Measurements from ENCODE around the gene ZBTB45. TPM values are rescaled to one million over a fixed set of nuclear protein-coding genes. Genes with fewer than 3 reads are reported as not detected.

ZBTB45 gene
- total RNA-seq, 3 donors from 2014 or later (not counting 1 experiment from before 2014, with no cell fraction given), result 9.6 to 12.6 (median 9.8) TPM

DNA sequence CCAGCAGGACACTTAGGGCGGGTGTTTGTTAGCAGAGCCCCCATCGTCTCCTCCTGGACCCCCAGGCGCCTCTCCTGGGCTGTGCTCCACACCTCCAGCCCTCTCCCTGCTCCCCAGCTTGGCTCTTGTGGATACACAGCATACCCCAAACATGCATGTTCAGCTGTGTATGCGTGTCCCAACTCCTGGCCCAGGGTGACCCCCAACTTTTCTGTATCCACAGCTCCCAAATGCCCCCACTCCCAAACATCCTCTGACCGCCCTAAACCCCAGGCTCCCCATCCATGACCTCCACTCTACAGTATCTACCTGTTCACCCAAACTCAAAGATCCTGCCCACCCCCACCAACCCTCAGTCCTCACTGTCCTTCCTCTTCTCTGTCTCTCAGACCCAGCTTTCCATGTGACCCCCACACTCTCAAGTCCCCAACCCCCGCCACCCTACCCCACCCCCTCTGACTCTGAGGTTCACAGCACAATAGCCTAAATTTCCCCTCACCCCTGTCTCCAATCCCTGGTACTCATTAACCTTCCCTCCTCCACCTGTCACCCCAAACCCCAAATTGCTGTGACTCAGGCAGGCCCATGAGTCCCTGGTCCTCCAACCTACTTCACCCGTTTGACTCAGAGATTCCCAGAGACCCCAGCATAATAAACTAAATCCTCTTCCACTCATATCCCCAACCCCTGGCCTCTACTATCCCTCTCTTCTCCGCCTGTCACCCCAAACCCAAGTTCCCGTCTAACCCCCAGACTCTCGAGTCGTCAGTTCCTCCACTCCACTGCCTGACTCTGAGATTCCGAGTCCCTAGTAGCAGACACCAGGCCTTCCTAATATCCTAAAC lies 37.8 kb upstream of the ZBTB45 start:
- TF ChIP-seq, protein P1, sequence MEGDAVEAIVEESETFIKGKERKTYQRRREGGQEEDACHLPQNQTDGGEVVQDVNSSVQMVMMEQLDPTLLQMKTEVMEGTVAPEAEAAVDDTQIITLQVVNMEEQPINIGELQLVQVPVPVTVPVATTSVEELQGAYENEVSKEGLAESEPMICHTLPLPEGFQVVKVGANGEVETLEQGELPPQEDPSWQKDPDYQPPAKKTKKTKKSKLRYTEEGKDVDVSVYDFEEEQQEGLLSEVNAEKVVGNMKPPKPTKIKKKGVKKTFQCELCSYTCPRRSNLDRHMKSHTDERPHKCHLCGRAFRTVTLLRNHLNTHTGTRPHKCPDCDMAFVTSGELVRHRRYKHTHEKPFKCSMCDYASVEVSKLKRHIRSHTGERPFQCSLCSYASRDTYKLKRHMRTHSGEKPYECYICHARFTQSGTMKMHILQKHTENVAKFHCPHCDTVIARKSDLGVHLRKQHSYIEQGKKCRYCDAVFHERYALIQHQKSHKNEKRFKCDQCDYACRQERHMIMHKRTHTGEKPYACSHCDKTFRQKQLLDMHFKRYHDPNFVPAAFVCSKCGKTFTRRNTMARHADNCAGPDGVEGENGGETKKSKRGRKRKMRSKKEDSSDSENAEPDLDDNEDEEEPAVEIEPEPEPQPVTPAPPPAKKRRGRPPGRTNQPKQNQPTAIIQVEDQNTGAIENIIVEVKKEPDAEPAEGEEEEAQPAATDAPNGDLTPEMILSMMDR (IDR thresholded peaks at IDR 0.05), result no peak
- Mint-ChIP-seq H3K9me3 (no peaks in the 10 kb centered on the region), H3K27ac (peak overlapping the region; percentile 99), H3K4me1 (peaks cover 38 to 88% of the 10 kb centered on the region in 2 donors), H3K27me3 (ENCODE audit: low read depth in 2 of 2) (no peaks in the 10 kb centered on the region), H3K4me3 (peak overlapping the region; percentile 98), H3K36me3 (no peaks in the 10 kb centered on the region)
- peaks cover 71% of the 10 kb centered on the region for H3K4me1 ChIP-seq (ENCODE audit: control insufficient read depth, insufficient read depth, low read length)
- DNase-seq (no peak), ATAC-seq (no peak)
- no peaks in the 10 kb centered on the region for H3K27me3 ChIP-seq (ENCODE audit: control insufficient read depth, insufficient read depth, low read length)
- WGBS (ENCODE audit: insufficient coverage), result 37% methylated on average over 12 of the region's 12 CpGs
- peak overlapping the region; percentile 80 for H3K4me3 ChIP-seq (ENCODE audit: low read length)
- intact Hi-C loops (cut with micrococcal nuclease), result no loop called here
- H3K36me3 ChIP-seq (ENCODE audit: control insufficient read depth, insufficient read depth, low read length), result peaks cover 24% of the 10 kb centered on the region
- H3K27ac ChIP-seq (ENCODE audit: low read length), result peak overlapping the region; percentile 92
- no peaks in the 10 kb centered on the region for H3K9me3 ChIP-seq (ENCODE audit: control insufficient read depth, insufficient read depth, low read length)

DNA sequence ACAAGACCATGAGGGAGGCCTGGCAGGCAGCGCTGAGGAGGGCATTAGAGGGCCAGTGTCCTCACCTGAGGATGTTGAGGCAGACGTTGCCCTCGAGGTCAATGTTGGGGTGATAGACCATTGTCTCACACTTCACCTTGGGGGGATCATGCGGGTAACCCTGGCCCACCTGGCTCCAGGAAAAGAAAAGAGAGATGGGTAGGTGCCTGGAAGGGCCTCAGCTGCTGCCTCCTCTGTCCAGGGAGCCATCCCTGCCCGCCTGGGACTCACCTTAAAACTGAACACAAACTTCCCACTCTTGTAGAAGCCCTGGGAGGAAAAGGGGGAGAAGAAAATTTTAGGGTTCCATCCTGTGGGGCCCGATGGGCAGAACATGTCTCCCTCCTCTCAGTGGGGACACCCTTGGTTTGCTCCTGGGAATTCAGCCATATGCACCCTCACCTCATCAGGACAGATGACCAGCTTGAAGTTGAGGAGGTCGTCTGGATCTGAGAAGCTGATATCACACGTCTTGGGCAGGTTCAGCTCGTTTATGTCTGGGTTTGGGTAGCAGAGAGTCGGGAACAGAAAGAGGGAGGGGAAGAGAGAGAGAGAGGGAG lies 37.1 kb upstream of the ZBTB45 start:
- ATAC-seq, result no peak
- intact Hi-C loops (cut with micrococcal nuclease), result no loop called here
- TF ChIP-seq, protein P1 (IDR thresholded peaks at IDR 0.05), result no peak
- peaks cover 64% of the 10 kb centered on the region for H3K4me1 ChIP-seq (ENCODE audit: control insufficient read depth, insufficient read depth, low read length)
- H3K27ac ChIP-seq (ENCODE audit: low read length), result peak overlapping the region; percentile 92
- Mint-ChIP-seq H3K27ac (peak overlapping the region; percentile 99), H3K9me3 (no peaks in the 10 kb centered on the region), H3K27me3 (ENCODE audit: low read depth in 2 of 2) (no peaks in the 10 kb centered on the region), H3K4me1 (peaks cover 38 to 82% of the 10 kb centered on the region in 2 donors), H3K36me3 (no peaks in the 10 kb centered on the region), H3K4me3 (peak overlapping the region; percentile 98)
- H3K27me3 ChIP-seq (ENCODE audit: control insufficient read depth, insufficient read depth, low read length), result no peaks in the 10 kb centered on the region
- DNase-seq, result peak in 1 of 2 donors; percentile 15
- no peaks in the 10 kb centered on the region for H3K9me3 ChIP-seq (ENCODE audit: control insufficient read depth, insufficient read depth, low read length)
- H3K4me3 ChIP-seq (ENCODE audit: low read length), result no peak overlapping the region
- WGBS (ENCODE audit: insufficient coverage), result 68% methylated on average over 8 of the region's 10 CpGs
- peaks cover 31% of the 10 kb centered on the region for H3K36me3 ChIP-seq (ENCODE audit: control insufficient read depth, insufficient read depth, low read length)

DNA sequence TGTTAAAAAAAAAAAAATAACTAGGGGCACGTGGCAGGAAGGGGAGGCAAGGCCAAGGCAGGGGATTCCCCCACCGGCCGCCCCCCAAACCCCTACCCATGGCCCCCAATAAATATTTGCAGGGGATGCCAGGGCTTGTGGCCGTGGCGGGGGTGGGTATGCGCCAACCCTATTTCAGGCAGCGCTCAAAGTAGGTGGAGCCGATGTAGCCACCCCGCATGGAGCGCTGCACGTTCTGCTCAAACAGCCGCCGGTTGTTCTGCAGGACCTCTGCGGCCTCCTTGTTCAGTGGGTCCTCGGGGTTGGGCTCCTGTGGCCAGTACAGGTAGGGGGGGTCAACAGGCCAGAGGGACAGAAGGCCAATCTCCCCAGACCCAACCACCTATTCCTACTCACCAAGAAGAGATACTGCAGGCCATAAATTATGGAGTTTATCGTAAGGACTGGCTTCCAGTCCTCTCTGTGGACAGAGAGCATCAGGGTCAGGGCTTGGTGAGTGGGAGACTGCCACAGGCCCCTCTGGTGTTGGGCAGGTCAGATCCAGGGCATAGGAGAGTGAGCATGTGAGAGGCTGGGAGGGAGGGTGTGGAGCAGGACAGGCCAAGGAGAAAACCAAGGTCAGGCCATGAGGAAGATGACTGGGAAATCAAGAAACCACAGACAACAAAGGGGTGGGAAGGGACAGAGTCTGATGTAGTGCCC lies 36.5 kb upstream of the ZBTB45 start:
- Histone ChIP-seq H3K27ac (ENCODE audit: low read length) (peak overlapping the region; percentile 98), H3K36me3 (ENCODE audit: control insufficient read depth, insufficient read depth, low read length) (peaks cover 37% of the 10 kb centered on the region), H3K4me1 (ENCODE audit: control insufficient read depth, insufficient read depth, low read length) (peaks cover 57% of the 10 kb centered on the region), H3K27me3 (ENCODE audit: control insufficient read depth, insufficient read depth, low read length) (no peaks in the 10 kb centered on the region), H3K9me3 (ENCODE audit: control insufficient read depth, insufficient read depth, low read length) (no peaks in the 10 kb centered on the region), H3K4me3 (ENCODE audit: low read length) (no peak overlapping the region)
- no peak for ATAC-seq
- peak overlapping the region; percentile 98 for H3K4me3 Mint-ChIP-seq
- no peak for DNase-seq
- TF ChIP-seq, protein P1 (IDR thresholded peaks at IDR 0.05), result no peak
- H3K27ac Mint-ChIP-seq, result peak overlapping the region; percentile 99
- no peaks in the 10 kb centered on the region for H3K27me3 Mint-ChIP-seq (ENCODE audit: low read depth in 2 of 2)
- 88% methylated on average over 15 of the region's 16 CpGs for WGBS (ENCODE audit: insufficient coverage)
- intact Hi-C loops (cut with micrococcal nuclease), result loop anchor here (1.0 kb wide), 1 partner anchor 12 kb away; the partner anchor contains the start of gene TRIM28
- H3K4me1 Mint-ChIP-seq, result peaks cover 38 to 75% of the 10 kb centered on the region in 2 donors
- H3K9me3 Mint-ChIP-seq, result no peaks in the 10 kb centered on the region
- H3K36me3 Mint-ChIP-seq, result no peaks in the 10 kb centered on the region

Data from natural killer cell (primary cell).